ENCODE results near the gene ZBTB17.

DNA sequence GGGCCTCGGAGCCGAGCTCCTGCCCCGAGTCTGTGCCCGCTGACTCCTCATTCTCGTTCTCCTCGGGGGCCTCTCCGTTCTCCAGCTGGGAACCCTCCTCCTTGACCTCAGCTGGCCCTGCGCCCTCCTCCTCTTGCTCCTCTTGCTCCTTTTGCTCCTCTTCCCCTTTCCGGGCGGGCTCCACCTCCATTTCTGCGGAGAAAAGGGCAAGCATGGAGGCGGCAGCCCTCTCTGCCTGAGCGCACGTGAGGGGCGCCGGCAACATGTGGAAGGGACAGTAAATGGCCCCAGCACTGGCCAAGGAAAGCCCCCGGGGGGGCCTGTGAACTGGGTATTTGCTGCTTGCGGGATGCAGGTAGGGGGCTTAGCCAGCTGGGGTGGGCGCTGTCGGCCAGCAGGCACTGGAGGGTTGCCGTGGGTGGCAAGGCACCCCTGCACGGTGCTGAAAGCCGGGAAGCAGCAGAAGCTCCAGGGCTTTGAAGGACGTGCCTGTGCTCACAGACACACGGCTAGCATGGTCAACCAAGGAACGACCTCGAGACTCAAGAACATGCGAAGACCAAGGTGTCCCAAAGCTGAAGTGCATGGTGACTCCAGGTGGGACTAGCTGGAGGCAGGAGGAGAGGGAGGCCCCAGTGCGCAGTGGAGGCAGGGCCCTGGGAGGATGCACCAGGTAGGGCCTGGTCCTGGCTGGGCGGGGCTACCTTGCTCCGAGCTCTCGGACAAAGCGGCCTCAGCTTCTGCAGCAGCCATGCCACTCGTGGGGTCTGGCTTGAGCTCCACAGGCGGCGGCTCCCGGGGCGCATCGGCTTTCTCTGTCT, 30.7 kb downstream of the ZBTB17 start:
- TF ChIP-seq SUZ12 (IDR thresholded peaks at IDR 0.05; ENCODE audit: extremely low read depth, insufficient read depth, insufficient read length) (no peak), YY1 (IDR thresholded peaks at IDR 0.05; ENCODE audit: insufficient read depth, insufficient read length) (no peak), ZNF274 (IDR thresholded peaks at IDR 0.05; ENCODE audit: low read depth, low read length) (no peak)

Data from NT2/D1 (cell line).